Measurements from ENCODE around the gene SMYD2. TPM values are rescaled to one million over a fixed set of nuclear protein-coding genes. Genes with fewer than 3 reads are reported as not detected.

The SMYD2 gene
- total and polyA plus RNA-seq, 2 of the 8 experiments (the other 6 are each of a cell fraction or from before 2014, with no cell fraction given), result 3.0 to 5.2 TPM

- TF ChIP-seq RAD21 (IDR thresholded peaks at IDR 0.05 in 1 of 2, conservative IDR thresholded peaks at IDR 0.05 in 1 of 2; ENCODE audit: low read depth in 2 of 2, low read length in 2 of 2) (no peak), TAF1 (IDR thresholded peaks at IDR 0.05; ENCODE audit: low read depth, low read length) (no peak), SIN3A (conservative IDR thresholded peaks at IDR 0.05 in 1 of 2, IDR thresholded peaks at IDR 0.05 in 1 of 2; ENCODE audit: low read depth in 1 of 2, low read length in 2 of 2) (no peak)
Observed at GRCh38 chr1:214384373-214385079, 103.6 kb downstream of the SMYD2 start (continued).

All from H1 (cell line).